ENCODE data around the gene NAA11. TPM values are rescaled to one million over a fixed set of nuclear protein-coding genes. Genes with fewer than 3 reads are reported as not detected.

The NAA11 gene
- total RNA-seq, 2 donors from 2014 or later: not detected

Other genes starting within 250 kb of the NAA11 start
- not detected for gene GK2, start 82.2 kb upstream of the NAA11 start, total RNA-seq

Data from natural killer cell treated with Interleukin-12 subunit alpha and Interleukin-12 subunit beta and Interleukin-15 and Interleukin-18, amount 100 ng/mL, for 72 hours (primary cell).